GM21526 (cell line): ENCODE data around the gene SSR4.
"Not testable (repeated sequence)": the region's sequence is repeated elsewhere in the genome, so short reads cannot be mapped to it uniquely, and the experiment has no call there.

Experiments used
- ATAC-seq: cut with Tn5 transposase; IDR thresholded peaks from one replicate; pipeline ENCODE4 v1.9.1; 2021; ENCODE audit warnings: moderate library complexity; ENCODE audit not compliant: unreplicated experiment, low FRiP score

Gene SSR4

DNA sequence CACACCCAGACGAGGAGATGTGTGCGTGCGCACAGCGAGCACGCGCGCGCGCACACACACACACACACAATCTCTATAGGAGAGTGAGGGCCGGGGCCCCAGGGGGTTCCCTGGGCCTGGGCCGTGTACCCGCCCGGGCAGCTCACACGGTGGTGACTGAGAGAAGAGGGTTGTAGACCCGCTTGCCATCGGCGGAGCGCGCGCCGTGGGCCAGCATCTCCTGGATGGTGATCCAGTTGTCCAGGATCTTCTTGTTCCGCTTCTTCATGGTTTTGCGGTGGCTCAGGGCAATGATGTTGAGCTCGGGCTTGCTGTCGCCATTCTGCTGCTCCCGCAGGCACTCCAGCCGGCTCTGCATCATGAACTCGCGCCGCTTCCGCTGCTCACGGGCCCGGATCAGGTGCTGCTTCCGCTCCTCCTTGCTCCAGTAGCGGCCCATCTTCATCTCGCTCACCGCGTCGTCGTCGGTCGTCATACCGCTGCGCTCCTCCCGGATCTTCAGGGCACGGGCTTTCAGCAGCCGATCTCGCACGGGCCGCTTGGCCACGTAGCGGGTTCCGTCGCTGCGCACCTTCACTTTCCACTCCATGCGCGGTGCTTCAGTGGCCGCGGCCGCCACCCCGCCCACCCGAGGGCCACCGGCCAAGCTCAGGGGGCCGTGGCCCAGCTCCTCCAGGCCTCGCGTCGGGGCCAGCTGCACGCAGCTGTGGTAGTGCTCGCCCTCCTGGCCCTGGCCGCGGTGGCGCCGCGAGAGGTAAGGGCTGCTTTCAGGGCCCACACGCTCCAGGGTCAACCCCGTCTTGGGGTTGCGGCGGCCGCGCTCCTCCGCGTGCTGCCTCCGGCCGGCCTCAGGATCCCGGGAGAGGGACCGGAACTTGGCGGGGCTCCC lies 9.0 kb downstream of the SSR4 start:
- ATAC-seq: no peak

DNA sequence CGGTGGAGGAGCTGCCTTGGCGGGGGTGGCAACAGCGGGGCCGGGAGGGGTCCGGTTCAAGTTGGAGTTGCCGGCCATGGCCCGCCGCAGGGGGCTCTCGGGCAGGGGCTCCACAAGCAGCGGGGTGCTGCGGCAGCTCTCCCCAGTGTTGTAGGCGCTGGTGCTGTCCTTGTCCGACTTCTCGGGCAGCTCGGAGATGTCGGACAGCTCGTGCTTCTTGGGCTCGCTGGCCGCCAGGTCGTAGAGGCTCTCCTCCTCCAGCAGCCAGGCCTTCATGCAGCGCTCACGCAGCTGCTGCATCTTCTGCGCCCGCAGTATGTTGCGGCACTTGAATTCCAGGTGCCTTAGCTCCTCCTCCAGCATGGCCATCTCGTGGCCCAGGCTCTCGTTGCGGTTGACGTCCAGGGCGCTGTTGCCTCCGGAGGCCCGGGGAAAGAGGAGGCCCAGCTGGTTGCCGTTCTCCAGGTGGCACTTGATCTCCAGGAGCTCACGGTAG lies 9.7 kb downstream of the SSR4 start:
- no peak for ATAC-seq

DNA sequence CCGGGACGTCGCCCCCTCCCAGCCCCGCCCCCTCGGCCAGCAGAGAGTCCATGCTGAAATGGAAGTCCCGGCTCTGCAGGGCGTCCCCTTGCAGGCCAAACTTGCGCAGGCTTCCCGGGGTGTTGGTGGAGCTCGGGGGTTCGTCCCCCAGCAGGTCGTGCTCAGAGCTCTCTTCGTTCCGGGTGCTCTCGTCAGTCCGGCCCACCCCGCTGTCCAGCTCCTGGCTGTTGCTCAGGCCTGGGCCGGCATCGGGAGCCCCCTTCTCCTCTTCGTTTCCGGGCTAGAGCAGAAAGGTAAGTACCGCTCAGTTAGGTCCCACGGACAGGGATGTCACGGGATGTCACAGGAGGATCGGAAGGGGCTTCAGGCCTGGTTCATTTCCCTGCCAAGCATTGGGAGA lies 10.2 kb downstream of the SSR4 start:
- no peak for ATAC-seq

DNA sequence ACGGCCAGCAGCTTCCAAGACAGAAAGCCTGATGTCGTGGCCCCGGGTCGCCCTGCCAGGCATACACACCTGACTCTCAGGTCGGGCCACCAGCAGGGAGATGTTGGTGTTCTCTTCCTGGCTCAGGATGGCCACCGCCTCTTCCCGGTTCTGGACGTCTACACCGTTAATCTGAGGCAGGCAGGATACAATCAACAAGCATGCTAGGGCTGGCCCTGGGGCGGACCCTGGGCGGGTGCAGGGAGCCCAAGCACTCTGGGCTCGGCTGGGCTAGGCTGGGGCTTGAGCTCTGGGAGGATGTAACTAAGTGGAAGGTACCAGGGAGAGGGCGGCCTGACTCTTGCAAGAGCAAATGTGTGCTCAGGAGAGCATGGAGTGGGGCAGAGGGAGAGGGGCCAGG lies 11.0 kb downstream of the SSR4 start:
- ATAC-seq: no peak

DNA sequence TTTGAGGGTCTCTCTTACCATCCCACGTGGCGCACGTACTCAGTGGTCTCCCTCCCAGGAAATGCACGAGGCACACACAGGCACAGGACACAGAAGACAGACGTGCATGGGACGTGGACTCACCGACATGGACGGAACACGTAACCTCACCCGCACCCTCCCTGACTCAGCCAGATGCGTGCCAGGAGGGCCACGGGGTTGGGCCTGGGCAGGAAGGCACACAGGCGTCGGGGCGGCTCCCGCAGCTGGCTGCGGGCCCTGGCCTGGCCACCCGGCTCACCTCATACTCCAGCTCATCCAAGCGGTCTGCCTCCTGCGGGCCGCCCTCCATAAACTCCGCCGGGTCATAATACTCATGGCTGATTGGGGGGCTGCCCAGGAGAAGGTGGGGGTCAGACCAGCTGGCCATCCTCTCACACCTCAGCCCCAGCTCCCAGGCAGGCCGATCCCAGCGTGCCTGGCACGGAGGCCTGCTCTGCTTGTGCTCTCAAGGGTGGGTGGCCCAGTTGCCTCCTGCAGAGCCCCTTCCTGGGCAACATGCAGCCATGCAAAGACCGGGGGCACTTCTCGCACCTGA lies 12.6 kb downstream of the SSR4 start:
- no peak for ATAC-seq

DNA sequence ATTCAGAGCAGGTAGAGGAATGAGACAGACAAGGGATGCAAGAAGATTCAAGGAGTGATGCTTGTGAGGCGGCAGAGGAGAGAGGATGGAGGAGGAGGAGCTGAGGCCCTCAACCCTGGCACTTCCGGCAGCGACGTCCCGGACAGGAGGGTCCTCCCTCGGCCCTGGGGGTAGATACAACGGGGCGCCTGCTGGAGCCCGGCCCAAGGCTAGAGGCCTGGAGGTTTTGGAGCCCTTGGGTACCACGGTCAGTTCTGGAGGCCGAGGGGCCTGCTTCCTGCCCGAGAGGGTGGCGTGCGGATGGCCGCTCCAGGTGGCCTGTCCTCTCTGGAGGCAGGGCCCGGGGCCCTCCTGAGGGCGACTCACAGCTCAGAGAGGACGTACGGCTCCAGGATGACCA lies 13.5 kb downstream of the SSR4 start:
- no peak for ATAC-seq

DNA sequence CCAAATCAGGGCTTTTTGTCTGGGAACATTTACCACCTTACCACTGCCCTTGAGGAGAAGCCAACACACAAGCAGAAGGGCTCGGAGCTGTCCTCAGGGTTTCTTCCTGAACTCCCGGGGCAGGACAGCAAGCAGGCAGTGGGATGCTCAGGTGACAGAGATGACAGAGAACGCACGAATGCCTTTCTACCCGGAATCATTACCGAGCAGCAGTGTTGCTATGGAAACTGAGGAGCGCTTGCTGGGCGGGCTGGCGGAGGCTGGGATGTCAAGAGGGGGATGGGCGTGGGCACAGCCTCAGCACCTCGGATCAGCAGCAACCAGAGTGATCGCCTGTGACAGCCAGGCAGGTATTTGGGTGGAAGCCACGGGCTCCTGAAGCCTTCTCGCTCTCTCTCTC lies 17.8 kb downstream of the SSR4 start:
- ATAC-seq: no peak

DNA sequence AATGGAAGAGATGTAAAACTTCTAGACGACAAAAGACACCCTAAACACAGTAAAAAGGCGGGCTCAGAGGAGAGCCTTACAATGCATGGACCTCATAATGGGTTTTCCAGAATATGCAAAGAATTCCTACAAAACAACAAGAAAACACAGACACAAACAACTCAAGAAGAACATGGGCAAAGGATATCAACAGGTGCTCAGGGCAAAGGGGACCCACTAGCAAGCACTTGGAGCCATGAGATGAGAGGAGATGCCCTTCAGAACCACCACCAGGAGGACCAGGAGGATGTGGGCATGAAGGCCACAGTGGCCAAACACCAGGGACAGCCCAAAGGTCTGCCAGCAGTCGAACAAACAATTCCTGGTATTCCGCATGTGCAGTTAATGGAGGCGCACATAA lies 18.7 kb downstream of the SSR4 start:
- ATAC-seq: no peak

DNA sequence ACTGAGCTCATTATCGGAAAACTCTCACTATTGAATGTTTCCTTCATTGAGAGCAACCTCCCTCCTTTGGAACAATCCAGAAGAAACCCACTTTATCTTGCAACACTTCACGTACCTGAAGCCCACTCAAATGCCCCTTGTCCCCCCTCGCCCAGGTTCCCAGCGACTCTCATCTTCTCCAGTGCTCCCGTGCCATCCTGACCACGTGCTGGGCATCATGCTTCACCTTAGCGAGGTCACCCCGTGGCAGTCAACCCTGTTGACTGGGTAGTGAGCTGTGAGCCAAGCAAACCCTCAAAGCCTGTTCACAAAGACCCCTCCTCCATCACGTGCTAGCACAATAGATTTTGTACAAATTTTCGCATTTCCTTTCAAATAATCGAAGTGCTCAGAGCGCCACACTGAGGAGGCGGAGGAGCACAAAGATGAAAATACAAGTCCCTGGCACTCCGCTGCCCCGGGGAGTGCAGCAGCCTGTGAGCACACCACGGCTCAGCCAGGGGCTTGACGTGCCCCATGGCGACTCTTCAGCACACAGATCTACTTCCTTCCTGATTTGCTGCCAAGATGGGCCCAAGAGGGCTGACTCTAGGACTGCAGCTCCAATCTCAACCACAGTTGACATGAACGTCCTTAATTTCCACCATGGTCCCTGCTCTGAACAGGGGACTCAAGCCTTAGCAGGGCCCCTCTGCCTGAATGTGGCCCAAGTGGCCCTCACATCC lies 20.3 kb downstream of the SSR4 start:
- ATAC-seq: no peak

DNA sequence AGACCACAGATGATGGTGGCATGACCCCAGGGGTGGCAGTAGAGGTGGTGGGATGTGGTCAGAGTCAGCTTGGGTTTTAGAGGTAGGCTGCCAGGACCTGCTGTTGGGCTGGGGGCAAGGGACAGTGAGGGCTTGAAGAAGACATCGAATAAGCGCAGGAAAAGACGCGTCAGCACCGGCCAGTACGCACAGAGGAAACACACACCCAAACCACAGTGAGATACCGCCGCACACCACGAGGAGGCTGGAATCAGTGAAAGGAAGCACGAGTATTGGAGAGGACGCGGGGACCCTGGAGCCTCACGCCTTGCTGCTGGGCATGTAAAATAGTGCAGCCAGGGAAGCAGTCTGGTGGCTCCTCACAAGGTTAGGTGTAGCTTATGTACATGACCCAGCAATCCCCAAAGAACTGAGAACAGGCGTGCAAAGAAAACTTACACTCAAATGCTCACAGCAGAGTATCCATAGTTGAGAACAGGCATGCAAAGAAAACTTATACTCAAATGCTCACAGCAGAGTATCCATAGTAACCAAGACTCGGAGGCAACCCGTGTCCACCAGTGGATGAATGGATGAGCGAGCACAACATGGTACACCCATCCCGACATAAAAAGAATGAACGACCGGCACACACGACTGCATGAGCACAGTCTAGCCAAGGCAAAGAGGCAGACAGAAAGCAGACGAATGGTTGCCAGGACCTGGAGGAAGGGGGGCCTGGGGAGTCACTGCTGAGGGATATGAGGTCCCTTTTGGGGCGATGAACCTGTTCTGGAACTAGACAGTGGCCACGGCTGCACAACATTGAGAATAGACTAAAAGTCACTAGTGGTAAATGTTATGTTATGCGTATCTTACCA lies 22.6 kb downstream of the SSR4 start:
- ATAC-seq: no peak

DNA sequence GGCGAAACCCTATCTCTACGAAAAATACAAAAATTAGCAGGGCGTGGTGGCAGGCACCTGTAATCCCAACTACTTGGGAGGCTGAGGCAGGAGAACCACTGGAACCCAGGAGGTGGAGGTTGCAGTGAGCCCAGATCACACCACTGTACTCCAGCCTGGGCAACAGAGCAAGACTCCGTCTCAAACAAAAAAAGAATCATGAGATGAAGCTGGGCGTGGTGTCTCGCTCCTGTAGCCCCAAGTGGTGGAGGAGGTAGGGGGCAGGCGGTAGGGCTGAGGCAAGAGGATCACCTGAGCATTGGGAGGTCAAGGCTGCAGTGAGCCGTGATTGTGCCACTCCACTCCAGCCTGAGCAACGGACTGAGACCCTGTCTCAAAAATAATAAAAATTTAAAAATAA lies 23.6 kb downstream of the SSR4 start:
- ATAC-seq: not testable (repeated sequence)

DNA sequence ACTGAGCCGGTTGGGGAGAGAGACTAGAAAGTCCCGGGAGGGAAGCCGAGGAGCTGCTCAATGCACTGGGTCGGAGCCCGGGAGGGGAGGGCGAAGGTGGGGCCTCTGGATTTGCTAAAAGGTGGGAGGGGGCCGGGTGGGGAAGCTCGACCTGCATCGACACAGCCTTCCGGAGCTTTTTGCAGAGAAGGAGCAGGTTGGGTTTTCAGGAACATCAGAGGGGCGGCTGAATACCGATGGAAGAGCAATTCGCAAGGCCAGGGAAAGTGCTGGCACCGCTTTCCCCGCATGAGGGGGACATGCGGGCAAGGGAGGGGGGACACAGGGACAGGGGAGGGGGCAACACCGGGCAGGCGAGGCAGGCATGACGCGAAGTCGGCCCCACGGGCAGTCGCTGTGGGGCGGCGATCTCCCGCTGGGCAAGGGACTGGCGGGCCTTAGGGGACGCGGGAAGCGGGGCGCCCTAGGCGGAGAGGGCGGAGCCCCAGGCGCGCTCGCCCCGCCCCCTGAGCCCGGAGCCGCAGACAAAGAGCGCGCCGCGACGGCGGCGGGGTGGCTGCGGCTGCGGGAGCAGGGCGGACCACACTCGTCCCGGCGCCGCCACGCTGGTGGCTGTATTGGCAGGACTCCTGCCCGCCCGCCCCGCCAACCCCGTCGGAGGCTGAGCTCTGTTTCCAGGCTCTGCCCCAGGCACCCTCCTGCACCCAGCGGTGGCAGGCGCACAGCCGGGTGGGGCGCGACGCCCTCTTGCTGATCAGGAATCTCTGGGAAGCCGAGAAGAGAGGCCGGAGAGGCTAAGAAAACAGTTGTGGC lies 24.3 kb downstream of the SSR4 start:
- no peak for ATAC-seq

DNA sequence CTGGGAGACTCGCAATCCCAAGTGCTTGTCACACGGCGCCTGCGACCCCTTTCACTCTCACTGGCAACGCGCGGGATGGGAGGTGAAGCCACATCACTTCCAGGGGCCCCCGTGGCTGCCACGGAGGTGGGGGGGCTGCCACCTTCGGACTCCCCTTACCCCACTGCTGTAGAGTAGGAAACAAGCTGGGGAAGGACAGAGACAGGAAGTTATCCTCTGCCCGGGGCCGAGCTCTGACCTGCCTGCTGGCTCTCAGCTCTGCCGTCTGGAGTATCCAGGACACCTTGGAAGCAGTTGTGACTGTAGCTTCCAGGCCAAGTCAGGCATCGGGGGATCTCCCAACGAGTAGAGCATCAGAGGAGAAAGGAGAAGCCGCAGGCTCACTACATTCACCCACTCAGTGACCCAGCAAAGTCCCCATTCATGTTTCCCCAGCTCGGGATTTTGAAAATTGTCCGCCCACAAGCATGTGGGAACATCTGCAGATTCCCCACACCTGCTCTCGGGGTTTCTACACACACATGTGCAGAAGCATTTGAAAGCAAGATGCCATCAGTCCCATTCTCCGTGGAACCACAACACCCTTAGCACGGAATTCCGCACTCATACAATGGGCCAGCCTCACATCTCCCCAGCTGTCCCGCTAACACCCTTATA lies 25.0 kb downstream of the SSR4 start:
- ATAC-seq: no peak

DNA sequence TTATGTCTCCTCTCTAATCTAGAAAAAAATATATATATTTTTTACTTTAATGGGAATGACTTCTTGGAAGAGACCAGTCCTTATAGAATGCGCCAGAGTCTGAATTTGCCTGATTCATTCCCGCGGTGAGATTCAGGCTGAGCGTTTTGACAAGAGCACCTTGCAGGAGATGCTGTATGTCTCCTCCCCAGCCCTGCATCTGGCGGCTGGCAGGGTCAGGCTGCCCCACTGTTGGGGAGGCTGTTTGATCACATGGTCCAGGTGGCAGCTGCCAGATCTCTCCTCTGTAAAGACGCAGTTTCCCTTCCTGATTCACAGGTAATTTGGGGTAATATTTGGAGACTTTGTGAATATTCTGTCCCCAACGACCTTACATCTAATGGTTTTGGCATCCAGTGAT lies 26.1 kb downstream of the SSR4 start:
- ATAC-seq: no peak

DNA sequence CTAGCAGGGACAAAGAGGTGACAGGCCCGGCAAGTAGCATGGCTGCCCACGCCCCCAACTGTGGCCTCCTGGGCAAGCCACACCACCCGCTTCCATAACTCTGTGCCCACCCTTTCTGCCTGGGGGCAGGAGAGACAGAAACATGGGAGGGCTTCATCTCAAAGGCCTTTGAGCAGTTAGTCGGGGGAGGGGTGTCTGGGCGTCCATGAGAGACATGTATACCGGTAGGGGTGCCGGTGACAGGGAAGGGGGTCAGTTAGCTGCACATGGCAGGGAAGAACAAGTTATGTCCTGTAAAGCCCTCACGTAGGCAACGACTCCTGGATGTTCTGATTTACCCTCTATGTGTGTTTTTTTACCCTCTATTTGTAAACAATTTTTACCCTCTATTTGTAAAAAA lies 26.6 kb downstream of the SSR4 start:
- no peak for ATAC-seq

DNA sequence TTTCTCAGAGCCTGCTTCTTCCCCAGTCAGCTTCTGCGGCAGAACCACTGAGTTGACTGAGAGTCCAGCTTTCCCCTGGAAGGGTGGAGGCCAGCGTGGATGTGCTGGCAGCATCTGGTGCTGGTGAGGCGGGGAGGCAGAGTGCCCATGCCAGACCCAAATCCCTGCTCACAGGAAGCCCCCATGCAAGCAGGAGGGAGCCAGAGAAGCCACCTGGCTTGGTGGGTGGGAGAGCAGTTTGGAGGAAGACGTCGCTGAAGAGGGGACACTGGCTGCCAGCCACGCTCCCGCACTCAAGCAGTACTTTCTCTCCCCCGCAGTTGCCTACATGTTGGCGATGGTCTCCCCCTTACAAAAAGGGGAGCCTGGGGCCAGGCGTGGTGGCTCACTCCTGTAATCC lies 29.9 kb downstream of the SSR4 start:
- ATAC-seq: no peak

DNA sequence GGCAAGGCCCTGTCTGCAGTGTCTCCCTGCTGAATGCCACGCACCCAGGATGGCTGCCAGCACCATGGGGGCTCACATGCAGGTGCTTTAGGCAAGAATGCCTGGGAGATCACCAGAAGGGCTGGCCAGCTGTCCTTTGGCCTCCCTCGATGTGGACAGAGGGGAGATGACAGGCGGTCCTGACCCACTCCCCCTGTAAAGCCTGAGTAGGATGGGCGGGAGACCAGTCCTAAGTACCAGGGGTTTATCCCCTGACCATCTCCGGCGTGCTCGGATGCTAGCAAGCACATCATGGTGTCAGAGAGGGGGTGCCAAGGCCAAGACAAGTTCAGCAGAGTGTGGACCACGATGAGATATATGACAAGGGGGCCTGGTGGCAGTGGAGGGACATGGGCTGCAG lies 30.6 kb downstream of the SSR4 start:
- ATAC-seq: no peak

DNA sequence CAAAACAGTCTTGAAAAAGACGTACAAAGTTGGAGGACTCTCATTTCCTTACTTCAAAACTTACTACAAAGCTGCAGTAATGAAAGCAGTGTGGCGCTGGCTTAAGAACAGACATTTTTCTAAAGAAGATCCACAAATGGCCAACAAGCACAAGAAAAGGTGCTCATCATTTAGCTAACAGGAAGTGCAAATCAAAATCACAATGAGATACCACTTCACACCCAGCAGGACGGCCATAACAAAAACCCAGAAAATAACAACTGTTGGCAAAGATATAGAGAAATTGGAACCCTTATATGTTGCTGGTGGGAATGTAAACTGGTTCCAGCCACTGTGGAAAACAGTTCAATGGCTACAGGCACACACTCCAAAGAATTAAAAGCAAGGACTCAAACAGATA lies 32.5 kb downstream of the SSR4 start:
- ATAC-seq: no peak

DNA sequence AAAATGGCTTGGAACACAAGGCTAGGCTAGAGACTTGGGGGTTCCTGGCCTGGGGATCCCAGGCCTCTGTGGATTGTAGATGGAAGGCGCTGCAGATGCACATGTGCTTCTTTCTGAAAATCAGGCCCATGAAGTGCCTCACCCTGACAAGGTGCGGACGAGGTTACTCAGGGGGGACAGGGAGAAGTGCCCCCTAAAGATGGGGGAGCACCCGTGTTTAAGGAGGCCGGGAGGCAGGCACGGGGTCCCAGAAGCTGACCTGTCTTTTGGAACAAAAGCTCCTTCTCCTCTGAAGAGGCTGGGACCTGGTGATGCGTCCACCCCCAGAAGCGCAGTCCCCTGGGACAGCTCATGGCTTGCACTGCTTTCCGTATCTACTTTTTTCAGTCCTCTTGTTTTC lies 33.4 kb downstream of the SSR4 start:
- no peak for ATAC-seq
